ENCODE data around the gene TMEM59. TPM values are rescaled to one million over a fixed set of nuclear protein-coding genes. Genes with fewer than 3 reads are reported as not detected.
"Not testable (repeated sequence)": the region's sequence is repeated elsewhere in the genome, so short reads cannot be mapped to it uniquely, and the experiment has no call there.

The TMEM59 gene
- 193 and 255 TPM in 2 replicates for total RNA-seq (2014; rRNA removed; shearing (Covaris generic))

DNA sequence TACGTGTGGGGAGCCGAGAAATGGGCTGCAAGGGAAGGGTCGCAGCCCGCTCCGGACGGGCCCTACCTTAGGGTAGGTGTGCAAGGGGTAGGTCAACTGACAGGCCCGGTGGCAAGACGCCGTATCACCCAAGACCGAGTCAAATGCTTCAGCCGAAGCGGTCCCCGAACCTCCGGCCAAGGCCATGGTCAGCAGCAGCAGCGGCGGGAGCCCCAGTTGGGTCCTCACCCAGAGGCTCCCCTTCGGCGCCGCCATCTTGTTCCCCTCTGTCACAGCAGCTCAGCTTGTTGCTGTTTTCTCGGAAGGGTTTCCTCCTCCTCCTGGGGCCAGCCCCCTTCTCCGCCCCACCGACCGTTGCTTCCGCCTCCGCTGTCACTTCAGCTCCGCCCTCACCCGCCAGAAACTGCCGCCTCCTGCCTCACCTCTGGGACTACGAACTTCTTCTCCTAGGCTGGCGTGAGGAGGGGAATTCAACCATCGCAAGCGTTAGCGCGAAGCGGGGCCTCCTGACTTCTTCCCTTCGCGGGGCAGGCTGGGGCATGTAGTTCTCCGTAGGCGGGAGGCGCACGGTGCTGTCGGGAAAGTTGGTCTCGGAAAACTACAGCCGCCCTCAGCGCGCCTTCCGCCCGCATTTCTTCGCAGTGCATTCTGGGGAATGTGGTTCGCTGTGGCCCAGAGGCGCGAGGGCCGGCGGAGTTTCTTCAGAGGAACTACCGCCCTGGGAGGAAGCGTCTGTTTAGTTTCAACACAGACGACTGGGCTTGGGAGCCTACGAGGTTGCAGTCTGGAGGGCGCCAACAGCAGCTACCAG is at the start of gene TMEM59, which contains the start of gene TCEANC2:
Gene TMEM59, minus strand, starts transcription at position 271 of the 811 bp plus-strand sequence. Its CDS starts 16 bp downstream, at position 255.
Gene TCEANC2, plus strand, starts transcription at position 675 of the 811 bp plus-strand sequence. CDS start 815 bp downstream, outside the sequence.
- peak; percentile 98 for DNase-seq (ENCODE audit: low spot score)

DNA sequence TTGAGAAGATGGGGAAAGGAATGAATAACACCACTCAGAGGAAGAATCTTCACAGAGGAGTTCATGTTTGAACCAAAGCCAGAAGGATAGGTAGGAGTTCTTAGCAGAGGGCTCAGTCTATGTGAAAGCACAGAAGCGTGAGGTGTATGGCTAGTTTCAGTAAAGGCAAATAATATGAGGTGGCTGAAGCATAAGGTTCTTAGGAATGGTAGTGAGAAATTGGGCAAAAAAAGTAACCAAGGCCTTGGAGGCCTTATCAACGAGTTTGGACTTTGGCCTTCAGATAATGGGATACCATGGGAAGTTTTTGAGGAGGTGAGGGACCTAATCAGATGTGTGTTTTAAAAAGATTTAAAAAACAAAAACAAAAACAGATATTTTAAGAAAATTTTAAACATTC is 47.5 kb upstream of the TMEM59 start:
- DNase-seq (ENCODE audit: low spot score), result no peak

GRCh38 chr1:54099061-54099610 is 46.1 kb upstream of the TMEM59 start:
- no peak for DNase-seq (ENCODE audit: low spot score)

DNA sequence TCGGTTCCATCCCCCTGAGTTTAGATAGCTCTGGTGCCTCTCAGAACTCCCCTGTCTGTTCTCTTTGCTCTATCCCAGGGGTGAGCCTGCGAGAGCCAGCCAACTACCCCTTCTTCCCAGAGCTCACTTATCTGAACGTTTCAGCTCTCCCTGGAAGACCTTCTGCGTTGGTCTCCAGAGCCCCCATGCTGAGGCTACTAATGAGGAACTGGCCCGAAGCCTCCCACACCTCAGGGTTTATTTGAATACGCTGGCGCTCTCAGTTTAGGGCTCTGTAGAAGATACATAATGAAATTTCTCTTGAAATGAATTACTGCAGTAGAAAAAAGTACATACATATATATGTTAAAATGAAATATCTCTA is 43.9 kb upstream of the TMEM59 start:
- no peak for DNase-seq (ENCODE audit: low spot score)

GRCh38 chr1:54096227-54096876 is 43.3 kb upstream of the TMEM59 start:
- DNase-seq (ENCODE audit: low spot score), result no peak

DNA sequence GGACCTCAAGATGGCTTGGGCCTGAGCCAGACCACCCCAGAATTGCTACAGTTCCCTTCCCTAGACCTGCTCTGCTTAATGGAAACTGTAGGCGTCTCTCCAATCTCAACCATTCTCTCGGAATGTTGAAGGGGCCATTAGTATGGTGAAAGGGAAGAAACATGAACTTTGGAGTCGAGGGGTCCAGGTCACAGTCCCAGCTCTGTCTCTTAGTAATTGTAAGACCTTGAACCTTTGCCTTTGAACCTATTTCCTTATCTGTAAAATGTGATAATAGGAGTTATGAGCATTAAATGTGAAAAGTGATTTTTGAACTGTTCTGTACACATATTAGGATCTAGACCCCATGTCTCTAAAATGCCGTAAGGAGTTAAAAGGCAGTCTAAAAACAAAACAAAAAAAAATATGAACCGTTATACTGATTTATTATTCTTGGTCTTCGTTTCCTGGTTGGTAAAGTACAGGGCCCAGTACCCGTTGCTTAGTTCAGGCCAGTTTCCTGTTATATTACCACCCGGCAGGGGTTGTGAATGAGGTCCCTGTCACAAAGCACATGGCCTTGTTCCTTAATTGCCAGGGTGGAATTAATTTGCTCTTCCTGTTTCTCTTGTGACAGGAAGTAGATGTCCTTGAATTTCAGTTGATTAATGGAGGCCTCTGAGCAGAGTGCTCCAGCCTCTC is 42.7 kb upstream of the TMEM59 start:
- DNase-seq (ENCODE audit: low spot score), result no peak

- not testable (repeated sequence) for DNase-seq (ENCODE audit: low spot score)
Observed at GRCh38 chr1:54094730-54095105, 41.7 kb upstream of the TMEM59 start.

DNA sequence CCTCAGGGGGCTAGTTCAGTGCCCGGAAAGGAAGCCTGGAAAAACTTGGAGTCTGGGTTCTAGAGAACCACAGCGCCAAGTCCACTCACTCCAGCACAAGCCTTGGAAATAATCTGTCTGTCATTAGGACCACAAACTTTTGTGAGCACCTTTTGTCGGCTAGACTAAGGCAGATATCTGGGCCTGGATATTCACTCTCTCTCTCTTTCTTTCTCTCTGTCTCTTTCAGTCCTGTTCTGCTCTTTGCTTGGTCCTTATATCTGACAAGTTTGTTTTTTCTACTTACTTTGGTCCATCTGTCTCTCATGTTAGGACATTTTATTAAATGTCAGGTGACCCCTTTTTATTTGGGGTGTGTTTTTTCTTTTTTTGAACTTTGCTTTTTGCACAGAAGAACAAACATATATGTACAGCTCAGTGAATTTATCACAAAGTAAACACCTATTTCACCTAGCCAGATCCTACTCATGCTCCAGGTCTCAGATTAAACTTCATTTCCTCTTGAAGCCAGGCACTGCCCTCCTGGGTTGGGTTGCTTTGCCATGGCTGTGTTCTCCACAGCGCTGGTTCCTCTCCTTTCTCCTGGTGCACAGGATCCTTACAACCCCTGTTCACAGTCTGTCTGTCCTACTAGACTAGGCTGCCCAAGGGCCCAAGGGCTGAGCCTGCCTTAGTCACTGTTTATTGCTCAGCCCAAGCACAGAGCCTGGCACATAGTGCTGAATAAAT is 41.2 kb upstream of the TMEM59 start:
- DNase-seq (ENCODE audit: low spot score), result no peak

GRCh38 chr1:54091666-54092065 is 38.7 kb upstream of the TMEM59 start:
- DNase-seq (ENCODE audit: low spot score), result no peak

GRCh38 chr1:54088385-54088784 is 35.4 kb upstream of the TMEM59 start:
- no peak for DNase-seq (ENCODE audit: low spot score)

DNA sequence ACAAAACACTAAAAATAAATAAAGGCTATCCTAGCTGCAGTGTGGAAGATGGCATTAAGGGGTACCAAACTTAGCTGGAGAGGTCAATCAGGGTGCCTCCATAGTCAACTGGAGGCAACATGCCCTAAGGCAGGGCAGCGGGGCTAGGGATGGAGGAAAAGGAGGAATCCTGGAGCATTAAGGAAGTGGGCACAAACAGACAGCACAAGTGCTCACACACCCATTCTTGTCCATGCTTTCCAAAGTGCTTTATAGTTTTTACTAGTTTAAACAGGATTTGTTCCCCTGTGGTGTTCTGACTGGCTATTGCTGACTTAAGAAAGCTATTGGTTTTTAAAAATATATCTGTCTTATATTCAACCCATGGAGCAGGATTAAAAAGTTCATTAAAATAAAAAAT is 33.8 kb upstream of the TMEM59 start:
- DNase-seq (ENCODE audit: low spot score), result no peak

DNA sequence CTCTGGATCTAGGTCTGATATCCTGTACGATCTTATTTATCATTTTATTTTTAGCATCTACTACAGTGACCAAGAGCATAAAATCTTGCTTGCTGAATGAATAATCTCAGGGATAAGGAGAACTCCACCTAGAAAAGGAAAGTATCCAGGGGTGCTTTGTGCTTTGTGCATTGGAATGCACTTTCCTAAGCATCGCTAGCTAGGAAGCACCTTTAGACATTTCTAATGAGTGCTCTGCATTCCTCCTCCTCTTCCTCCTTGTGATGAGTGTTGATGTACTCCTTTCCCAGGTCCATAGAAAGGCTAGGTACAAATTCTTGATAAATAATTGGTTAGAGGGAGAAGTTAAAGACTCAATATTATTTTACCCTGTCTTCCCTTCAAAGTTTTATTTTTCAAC is 31.8 kb upstream of the TMEM59 start:
- no peak for DNase-seq (ENCODE audit: low spot score)

DNA sequence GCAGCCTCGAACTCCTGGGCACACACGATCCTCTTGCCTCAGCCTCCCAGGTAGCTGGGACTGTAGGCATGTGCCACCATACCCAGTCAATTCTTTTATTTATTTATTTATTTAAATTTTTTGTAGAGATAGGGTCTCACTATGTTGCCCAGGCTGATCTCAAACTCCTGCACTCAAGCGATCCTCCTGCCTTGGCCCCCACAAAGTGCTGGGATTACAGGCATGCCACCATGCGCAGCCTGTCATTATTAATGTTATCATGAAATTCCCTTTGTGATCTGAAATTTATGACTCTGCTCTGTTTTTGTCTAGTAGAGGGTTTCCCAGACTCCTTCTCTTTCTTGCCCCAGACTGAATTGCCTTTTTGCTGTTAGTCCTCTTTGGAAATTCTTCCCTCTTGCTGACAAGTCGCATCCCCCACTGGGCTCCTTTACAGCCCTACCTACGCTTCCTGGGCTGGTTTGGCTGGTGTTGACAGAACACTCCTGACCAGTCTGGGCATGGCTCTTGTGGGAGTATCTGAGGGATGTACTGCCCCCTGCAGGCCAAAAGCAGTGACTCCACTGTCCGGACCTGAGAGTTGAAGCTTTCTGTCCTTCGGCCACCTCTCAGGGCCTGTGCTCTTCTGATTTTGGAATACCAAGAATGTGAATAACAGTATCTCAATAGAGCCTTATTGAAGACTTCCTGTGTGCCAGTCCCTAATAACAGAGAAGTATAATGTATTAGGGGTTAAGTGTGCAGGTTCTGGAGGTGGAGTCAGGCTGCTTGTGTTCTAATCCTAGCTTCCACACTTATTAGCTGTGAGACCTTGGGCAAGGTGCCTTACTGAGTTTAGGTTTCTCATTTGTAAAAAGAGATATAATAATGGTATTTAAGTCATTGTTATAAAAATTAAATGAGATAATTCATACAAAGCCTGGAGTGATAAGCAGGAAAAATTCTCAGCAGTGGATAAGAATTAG is 28.6 kb upstream of the TMEM59 start:
- peak; percentile 89 for DNase-seq (ENCODE audit: low spot score)

DNA sequence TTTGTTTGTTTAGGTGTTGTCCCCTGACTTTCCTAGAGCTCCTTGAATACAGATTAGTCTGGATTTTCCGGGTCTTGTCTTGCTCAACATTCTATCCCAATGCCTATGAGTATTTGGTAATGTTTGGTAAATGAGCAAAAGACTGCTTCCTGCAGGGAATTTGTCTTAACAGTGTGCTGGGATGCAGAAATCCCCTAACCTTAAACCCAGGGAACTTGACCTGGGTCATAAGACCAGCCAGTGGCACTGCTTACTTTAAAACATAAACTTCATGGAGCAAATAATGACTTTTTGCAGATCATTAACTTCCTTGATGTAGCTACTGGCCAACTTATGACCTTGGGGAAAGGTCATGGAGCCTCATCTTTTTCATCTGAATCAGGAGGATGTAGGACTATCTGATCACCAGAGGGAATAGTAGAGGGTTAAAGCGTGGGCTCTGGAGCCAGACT is 27.6 kb upstream of the TMEM59 start:
- no peak for DNase-seq (ENCODE audit: low spot score)

DNA sequence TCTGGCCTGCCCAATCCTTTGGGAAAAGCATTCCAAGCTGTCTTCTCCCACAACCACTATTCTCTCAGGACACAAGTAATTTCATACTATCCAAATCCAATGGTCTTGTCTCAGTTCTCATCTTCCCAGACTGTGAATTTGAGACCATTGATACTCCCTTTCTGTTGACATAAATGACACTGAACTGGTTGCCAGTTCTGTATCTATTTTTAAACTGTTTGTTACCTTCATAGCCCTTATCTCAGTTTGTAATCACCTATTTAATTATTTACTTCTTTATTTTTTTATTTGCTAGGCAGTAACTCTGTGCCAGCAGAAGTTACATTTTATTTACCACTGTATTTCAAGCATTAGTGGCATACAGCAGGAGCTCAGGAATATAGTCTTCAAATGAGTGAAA is 24.4 kb upstream of the TMEM59 start:
- DNase-seq (ENCODE audit: low spot score), result no peak

DNA sequence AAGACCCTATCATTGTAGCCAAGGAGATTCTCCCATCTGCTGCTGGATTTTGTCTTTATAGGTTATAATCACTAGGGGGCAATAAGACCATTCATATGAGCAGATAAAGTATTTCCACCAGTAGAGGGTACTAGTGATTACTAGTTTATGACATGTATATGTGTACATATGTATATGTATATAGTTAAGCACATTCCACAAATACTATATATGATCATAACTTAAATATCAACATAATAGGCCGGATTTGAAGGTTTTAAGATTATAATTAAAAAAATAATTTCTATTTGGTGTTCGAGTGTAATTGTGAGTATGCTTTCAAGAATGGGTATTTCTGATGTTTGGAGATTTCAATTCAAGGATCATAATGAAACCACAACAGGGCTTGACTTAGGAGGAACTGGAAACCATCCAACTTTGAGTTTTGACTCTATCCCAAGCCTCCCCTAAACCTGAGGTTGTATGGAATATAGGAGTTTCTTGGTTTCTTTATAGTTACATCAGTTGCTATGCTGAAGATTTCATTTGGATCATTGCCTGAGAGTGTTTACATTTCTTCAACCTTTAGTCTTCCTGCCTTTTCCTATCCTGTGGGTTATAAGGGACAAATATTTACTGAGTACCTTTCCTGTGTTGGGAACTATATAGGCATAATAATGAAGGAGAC is 17.3 kb upstream of the TMEM59 start:
- peak; percentile 77 for DNase-seq (ENCODE audit: low spot score)

GRCh38 chr1:54069791-54070170 is 16.8 kb upstream of the TMEM59 start:
- no peak for DNase-seq (ENCODE audit: low spot score)

- no peak for DNase-seq (ENCODE audit: low spot score)
Observed at GRCh38 chr1:54064299-54064698, 11.3 kb upstream of the TMEM59 start.

- DNase-seq (ENCODE audit: low spot score), result peak; percentile 16
Observed at GRCh38 chr1:54054438-54054749, 1.4 kb upstream of the TMEM59 start.

Measured in HT-29 (cell line).